NCI-H226 (cell line): Measurements from ENCODE around the gene STBD1.
A peak's percentile ranks its signal among the peaks of the same experiment; 100 is the strongest.
"Not testable (repeated sequence)": the region's sequence is repeated elsewhere in the genome, so short reads cannot be mapped to it uniquely, and the experiment has no call there.

Experiments
- DNase-seq: peaks from one replicate; pipeline ENCODE4 v3.0.0-alpha.2; 2015

STBD1 gene

DNA sequence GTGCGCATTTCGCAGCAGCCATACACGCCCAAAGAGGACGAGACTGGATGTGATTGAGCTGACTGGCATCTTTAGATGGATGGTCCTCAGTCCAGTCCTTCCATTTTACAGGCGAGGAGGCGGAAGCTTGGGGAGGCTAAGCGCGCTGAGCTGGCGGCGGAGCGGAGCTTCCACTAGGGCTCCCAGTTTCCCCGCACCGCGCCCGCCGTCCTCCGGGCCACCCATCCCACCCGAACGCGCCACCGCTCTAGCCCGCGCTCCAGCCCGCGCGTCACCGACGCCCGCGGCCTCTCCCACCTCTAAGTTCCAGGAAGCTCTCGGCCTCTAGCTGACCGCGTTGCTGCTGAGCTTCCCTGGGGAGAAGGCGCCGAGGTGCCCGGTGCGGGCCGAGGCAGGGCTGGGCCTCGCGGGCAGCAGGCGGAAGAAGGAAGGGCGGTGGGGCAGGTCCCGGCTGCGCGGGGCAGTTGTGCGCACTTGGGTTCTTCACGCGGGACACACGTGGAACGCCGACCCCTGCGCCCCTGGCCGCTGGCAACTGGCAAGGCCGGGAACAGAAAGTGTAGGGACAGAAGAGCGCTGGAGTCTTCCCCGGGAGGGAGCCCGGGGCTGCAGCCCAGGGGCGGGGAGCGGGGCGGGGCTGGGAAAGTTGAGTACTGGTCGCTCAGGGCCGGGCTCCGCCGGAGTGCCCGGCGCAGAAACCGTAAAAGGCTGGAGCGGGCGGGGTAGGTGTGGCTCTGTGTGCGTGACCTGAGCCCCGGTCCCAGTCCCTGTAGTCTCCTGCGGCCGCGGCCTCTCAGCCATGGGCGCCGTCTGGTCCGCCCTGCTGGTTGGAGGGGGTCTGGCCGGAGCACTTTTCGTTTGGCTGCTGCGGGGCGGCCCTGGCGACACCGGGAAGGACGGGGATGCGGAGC lies at the start of gene STBD1:
Gene STBD1, plus strand, starts transcription at position 763 of the 911 bp plus-strand sequence. Its CDS starts 37 bp downstream, at position 800.
- DNase-seq, result peak; percentile 56

DNA sequence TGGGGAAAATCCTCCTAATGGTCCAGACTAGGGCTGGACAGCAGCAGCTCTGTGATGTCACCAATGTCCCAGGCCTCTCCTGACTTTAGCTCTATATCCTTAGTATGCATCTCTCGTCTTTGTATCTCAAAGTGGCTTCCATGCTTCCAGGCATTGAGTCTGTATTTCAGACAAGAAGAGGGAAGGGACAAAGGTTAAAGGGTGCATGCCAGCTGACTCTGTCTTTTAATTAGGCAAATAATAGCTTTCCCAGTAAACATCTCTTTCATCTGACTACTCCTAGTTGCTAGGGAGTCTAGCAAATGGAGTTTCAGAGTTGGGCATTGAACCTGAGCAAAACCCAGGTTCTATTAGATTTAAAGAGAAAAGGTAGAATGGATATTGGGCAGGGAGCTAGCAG lies 49.6 kb upstream of the STBD1 start:
- no peak for DNase-seq

DNA sequence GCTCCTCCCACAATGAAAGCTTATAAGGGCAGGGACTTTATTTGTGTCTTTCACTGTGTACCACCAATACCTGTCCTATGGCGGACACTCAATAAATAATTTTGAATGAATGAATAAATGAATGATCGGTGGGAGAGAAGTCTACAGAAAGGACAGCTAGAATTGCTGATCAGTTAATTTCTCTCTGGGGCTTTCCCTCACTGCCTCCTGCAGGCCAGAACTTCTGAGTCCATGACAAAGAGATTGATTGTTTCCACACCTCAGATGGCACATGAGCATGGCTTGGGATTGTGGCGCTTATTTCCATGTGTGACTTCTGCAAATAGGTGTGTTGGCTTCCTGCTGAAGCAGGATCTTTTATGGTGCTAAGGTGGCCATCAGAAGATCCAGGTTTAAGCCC lies 48.7 kb upstream of the STBD1 start:
- DNase-seq, result no peak

DNA sequence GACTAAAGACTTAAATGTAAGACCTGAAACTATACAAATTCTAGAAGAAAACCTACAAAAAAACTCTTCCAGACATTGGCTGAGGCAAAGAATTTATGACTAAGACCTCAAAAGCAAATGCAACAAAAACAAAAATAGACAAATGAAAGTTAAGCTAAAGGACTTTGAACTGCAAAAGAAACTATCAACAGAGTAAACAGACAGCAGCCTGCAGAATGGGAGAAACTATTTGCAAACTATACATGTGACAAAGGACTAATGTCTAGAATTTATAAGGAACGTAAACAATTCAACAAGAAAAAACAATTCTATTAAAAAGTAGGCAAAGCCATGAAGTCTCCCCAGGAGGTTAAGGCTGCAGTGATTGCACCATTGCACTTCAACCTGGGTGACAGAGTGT lies 46.0 kb upstream of the STBD1 start:
- DNase-seq, result no peak

DNA sequence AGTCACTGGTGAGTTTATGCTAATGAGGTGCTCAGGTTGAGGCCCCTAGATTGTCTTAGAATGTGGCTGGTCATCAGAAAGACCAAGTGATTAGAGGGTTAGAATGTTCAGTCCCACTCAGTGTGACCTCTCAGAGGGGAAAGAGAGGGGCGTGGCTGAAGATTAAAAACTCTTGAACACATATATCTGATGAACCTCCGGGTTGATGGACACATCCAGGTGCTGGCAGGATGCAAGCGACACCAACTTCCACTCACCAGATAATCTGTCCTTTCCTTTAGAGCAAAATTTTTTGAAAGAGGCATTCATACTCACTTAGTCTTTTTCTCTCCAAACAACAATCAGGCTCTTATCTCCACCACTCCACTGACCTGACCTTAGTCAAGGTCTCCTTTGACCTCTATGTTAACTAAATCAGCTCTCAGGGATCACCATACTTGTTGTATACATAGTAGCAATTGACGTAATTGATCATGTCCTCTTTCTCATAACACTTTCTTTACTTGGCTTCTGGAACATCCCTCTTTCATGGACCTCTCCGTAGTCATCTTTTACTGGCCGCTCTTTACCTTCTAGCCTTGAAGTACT lies 40.8 kb upstream of the STBD1 start:
- DNase-seq, result no peak

DNA sequence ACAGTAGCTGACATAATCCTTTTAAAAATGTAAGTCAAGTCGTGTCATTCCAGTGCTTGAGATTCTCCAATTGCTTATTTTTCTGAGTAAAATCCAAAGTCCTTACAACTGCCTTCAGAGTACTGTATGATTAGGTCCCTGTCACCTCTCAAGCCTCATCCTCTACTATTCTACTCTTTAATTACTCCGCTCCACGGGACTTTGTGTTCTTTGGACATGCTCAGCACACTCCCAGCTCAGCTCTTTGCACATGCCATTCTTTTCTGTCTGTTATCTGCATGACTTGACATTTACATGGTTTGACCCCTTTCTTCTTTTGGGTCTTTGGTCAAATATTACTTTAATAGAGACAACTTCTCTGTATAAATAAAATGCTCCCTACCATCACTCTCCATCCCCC lies 39.9 kb upstream of the STBD1 start:
- DNase-seq, result no peak

DNA sequence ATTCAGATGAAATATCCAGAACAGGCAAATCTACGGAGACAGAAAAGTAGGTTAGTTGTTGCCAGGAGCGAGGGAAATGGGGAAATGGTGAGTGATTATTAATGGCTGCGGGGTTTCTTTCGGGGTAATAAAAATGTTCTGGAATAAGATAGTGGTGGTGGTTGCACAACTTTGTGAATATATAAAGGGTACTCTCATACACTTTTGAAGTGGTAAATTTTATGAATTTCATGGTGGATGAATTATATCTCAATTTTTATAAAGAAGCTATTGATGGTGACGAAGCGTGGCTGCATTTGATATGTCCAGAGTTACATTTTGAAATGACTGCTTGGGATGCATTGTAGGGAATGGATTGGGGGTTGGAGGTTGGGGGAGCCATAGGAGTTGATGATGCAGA lies 38.7 kb upstream of the STBD1 start:
- no peak for DNase-seq

DNA sequence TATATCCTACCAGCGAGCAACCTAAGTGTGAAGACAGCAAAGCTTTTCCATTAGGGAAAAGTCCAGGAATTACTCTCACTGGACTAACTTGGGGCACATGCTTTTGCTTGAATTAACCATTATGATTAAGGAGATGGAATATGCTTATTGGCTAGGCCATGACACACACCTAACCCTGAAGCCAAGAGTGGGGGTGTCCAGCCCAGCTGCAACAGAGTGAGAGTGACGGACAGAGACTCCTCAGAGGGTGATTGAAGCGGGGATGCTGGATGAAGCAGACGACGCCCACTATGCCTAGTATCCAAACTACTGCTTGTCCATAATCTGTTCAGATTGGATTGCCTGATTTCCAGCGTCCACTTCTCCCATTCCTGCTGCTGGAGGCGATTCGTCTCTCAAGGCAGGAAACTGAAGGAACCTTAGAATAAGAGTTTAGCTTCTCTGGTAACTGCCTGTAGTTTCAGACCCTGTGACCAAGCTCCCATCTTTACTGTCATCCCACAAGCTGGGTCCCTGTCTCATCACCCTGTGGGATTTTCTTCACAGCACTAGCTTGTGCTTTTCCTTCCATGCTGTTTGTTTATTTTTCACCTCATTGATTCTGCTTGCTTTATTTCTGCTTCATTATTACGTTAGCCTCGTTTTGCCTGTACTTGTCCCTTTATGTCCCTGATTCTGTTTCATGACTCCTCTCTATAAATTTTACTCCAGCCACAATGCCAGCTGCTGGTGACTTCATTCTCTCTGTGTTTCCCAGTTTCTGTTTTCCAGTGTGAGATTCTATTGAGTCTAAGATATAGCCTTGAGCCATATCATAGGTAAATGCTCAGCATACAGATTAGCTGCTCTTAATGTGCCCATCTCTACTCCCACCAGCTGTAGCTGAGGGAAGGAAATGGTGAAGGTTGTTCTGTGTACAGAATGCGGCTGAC lies 36.0 kb upstream of the STBD1 start:
- DNase-seq, result no peak

DNA sequence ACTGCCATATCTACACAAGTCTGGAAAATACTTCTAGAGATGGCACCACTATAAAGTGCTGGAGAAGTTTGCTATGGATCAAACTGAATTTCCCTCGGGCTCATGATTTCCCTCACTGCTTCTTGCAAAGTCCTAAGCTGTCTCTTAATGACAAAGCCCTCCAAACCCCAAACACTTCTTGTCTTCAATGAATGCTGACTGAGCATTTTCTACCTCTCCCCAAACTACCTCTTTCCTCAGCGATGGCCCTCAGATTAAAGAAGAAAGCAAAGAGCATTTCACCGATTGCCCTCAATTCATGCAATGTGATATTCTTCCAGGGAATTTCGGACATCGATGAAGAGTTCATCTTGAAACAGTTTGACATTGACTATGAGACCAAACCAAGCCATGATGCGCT lies 35.3 kb upstream of the STBD1 start:
- DNase-seq, result no peak

DNA sequence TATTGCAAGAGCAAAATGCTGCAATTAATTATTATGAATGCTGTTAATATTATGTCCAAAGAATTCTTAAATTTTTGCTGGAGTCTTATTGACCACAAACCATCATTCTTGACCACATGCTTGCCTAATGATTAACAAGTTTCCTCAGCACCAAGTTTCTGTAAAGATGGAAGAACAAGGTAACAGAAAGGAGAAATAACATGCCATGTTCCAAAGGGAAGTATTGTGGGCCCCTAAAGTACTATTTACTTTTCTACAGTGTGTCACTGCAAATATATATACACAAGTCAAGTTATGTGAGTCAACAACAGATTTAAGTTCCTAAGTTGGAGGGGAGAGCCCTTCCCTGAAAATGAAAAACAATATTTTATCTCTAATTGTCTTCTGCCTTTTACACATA lies 34.5 kb upstream of the STBD1 start:
- DNase-seq, result no peak

DNA sequence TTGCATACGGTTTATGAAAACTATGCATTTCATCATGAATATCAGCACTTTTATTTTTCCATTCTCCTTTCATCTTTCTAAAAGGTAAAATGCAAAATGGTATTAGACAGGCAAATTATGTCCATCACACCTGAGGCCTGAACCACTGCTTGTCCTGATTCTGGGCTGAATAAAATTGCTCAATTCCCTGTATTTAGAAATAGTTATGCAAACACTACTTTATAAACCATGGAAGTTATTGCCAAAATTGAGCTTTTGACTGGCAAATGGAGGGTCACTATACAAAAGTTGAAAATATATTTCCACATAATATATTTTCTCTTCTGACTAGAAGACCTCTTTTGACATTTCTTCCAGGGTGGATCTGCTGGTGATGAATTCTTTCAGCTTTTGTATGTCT lies 34.0 kb upstream of the STBD1 start:
- DNase-seq, result no peak

DNA sequence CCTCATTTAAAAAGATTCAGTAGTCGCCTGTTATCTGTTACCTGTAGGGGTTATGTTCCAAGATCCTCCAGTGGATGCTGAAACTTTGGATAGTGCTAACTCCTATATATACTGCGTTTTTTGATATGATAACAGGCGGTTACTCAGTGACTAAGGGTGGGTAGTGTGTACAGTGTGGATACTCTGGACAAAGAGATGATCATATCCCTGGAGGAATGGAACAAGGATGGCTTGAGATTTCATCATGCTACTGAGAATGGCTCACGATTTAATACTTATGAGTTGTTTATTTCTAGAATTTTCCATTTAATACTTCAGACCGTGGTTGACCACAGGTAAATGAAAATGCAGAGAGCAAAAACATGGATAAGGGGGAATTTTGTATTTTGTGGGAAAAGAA lies 33.5 kb upstream of the STBD1 start:
- no peak for DNase-seq

DNA sequence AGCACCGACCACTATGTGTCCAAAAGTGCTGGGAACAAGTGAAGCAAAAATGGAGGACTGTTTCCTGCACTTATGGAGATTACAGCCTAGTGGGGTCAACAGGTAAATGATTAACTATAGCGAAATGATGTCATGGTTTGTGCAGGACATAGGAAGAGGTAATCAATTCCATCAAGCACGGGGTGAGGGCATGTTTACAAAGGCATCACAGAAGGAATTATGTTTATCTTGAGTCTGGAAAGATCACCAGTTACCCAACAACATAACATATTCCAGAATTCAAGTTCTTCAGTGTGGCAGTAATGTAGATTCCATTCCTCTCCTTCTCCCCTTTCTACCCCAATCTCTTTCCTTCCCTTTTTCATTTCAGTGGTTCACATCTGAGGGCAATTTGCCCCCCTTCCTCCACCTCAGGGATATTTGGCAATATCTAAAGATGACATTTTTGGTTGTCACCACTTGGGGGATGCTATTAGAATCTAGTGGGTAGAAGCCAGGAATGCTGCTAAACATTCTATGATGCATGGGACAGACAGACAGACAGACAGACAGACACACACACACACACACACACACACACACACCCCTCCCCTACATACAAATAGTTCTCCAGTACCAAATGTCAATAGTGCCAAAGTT lies 30.9 kb upstream of the STBD1 start:
- no peak for DNase-seq

DNA sequence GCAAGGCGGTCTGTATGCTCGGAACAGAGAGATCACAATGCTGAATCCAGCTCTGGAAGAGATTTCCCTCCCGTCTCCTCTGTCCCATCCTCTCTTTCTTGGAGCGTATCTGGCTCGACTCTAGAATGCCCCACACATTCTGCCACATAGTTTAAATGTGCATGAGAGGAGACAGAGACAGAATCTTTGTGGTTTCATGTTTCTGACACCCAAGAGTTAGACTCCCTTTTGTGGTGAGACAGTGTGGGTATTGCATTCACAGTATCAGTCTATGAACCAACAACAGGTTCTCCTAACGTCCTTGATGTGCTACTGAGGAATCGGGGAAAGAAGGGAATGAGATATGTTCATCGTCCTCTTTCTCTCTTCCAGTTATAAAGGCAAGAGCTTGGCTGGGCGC lies 29.7 kb upstream of the STBD1 start:
- no peak for DNase-seq

DNA sequence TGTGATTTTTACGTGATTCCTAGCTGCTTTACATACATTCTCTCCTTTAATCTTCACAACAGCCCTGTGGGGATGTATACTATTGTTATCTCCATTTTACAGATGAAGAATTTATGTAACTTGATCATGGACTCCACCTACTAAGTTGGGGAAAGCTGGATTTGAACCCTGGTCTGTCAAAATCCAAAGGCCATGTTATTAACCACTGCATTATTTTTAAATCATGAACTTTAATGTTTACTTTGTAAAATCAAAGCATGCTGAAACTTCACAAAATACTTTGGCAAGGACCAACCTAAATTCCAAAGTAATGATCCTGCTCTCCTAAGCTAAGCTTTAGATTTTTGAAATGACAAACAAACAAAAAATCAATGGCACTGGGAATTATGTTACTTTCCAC lies 28.9 kb upstream of the STBD1 start:
- no peak for DNase-seq

DNA sequence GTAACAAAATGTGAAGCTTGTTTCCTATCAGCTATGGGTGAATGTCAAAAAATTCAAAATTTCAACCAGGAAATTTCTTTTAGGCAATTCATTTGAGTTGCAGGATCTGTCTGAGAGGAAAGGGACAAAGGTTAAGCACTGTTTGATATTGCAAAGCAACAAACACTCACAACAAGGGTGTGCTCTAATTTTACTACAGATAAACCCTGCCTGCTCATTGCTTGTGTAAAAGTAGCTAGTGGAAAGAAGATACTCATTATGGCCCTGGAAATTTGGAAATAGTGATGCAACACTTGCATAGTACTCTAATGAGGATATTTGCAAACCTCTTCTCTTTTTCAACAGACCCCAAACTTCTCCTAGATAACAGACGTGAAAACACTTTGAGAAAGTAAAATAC lies 27.9 kb upstream of the STBD1 start:
- no peak for DNase-seq

DNA sequence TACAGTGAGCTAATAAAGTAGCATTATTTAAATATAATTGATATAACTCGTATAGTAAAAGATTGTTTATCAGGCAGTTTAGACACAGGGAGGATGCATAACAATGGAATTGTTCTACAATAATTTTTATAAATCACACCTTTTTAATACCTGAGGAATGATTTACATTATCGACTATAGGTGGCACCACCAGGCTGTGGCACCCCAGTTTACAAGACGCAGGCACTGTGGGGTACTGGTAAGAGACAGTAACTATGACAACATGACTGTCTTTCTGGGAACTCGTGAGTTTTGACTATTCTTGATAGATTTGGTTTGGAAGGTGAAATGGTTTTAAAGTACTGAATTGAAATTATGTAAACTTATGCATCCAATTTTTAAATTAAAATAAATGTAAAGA lies 27.1 kb upstream of the STBD1 start:
- DNase-seq, result no peak

DNA sequence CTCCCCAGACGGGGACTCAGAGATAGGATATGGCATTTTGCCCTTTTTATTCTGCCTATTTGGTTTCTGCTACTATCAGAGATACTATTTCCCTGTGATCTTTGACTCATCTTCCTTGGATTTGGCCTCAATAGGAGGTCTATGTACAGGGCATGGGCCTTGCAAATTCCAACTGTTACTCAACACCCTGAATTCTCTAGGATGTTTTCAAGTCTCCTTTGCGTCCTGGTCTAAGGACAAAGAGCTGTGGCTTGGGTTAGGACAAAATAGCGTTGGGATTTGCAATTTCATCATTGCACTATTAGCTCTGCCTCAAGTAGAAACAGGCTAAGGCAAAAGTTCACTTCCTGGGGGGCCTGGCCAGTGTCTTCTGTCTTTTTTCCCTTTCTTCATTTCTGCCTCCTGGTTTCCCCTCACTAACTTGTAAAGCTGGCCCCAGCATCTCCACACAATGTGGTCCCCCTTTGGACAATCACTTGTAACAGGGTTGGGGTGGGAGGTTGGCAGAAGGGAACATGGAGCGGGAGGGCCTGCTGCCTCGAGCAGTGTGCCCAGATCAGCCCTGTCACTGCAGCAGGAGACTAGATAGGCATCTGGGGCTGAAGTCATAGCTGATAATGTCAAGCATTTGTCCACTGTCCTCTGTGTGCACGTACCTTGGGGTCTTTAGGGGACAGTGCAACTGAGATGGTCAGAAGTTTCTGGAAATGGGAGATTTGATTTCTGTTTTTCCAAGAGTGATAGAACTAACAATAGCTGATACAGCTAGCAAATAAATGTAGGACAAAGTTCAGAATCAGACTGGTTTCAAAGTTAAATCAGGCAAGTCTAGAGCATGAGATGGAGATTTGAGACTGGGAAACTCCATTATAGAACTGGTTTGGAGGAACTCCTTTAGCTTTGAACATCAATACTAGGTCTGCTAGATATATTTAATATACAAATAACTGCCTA lies 25.8 kb upstream of the STBD1 start:
- DNase-seq, result no peak

DNA sequence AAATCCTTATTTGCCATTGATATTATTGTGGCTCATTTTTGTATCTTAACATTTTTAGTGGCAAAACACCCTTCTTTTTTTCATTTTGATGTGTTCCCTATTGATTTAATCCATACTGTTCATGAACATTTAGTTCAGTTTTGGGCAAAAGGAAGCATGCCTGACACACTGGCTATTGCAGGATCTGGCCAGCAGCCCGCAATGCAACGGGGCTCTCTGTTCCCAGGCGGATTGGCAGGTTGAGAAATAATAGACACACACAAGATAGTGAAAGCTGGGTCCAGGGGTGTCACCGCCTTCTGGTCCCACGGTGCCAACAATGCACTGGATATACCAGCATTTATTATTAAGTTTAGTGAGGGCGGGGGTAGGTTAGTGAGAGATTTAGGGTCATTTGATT lies 24.9 kb upstream of the STBD1 start:
- DNase-seq, result not testable (repeated sequence)

DNA sequence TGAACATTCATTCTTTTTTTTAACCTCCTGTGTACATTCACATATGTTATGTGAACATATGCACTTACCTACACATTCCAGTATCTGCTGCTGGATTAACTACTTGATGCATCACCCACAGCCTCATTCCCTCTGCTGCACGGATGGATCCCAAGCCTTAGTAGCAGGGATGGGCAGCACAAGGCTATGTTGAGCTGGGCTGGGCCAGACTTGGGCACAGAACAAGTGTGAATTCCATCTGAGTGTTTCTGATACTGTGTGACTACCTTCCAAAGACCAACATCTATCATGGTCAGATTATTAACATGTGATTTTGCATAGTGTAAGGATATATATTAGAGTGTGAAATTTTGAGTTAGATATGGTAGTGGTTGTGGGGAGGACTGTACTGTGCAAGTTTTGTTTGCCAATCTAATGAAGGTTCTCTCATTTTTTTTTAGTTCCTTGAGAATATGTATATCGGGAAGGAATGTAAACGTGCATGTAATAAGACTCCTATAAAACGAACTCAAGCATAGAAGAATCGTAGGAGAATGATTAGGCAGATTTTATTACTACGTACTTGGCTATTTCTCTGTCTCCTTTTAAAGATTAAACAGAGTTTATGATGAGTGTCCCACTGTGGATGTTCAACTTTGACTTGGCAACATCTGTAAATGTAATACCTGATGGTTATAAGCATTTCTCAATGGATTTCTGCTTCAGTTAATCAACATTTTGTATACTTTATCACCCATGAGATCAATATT lies 23.4 kb upstream of the STBD1 start:
- DNase-seq, result no peak

DNA sequence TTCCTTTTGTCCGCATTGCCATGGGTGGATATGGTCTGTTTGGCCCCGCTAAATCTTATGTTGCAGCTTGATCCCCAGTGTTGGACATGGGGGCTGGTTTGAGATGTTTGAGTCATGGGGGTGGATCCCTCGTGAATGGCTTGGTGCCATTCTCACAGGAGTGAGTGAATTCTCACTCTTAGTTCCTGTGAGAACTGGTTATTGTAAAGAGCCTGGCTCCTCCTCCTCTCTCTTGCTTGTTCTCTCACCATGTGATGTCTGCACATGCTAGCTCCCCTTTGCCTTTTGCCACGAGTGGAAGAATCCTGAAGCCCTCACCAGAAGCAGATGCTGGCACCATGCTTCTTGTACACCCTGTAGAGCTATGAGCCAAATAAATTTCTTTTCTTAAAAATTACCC lies 22.6 kb upstream of the STBD1 start:
- DNase-seq, result no peak
